ENCODE data around the gene CD47.

- no peak for TF ChIP-seq MXD4 (CRISPR knock-in tag; IDR thresholded peaks at IDR 0.05; ENCODE audit: borderline replicate concordance)
- no peak for TF ChIP-seq CTCF (IDR thresholded peaks at IDR 0.05)
- TF ChIP-seq HMGXB4 (CRISPR knock-in tag; IDR thresholded peaks at IDR 0.05), result no peak
- no peak for TF ChIP-seq TCF7 (CRISPR knock-in tag; IDR thresholded peaks at IDR 0.05; ENCODE audit: low read depth)
- TF ChIP-seq GTF2I (CRISPR knock-in tag; conservative IDR thresholded peaks at IDR 0.05), result no peak
- no peak for TF ChIP-seq NFATC4 (CRISPR knock-in tag; IDR thresholded peaks at IDR 0.05)
- TF ChIP-seq CDX4 (CRISPR knock-in tag; IDR thresholded peaks at IDR 0.05; ENCODE audit: borderline replicate concordance), result no peak
- no peak for TF ChIP-seq IRF2 (CRISPR knock-in tag; IDR thresholded peaks at IDR 0.05; ENCODE audit: borderline replicate concordance, low read depth)
These were observed 34.9 kb downstream of the CD47 start for GRCh38 chr3:108055931-108056330.
